NCI-H510A (cell line): Measurements from ENCODE around the gene UBASH3A.
"Not testable (repeated sequence)": the region's sequence is repeated elsewhere in the genome, so short reads cannot be mapped to it uniquely, and the experiment has no call there.

Experiments used
- DNase-seq: peaks from one replicate; lab custom pipeline; 2025; lab: John Stamatoyannopoulos, UW

The UBASH3A gene

GRCh38 chr21:42390696-42391095 lies 13.0 kb upstream of the UBASH3A start:
- DNase-seq = no peak

- DNase-seq = no peak
These were observed 12.4 kb upstream of the UBASH3A start for GRCh38 chr21:42391297-42391696.

GRCh38 chr21:42392731-42393442 lies 10.8 kb upstream of the UBASH3A start:
- no peak for DNase-seq

GRCh38 chr21:42393443-42393950 lies 10.2 kb upstream of the UBASH3A start:
- DNase-seq = no peak

- no peak for DNase-seq
These were observed 8.4 kb upstream of the UBASH3A start for GRCh38 chr21:42395302-42395701.

- no peak for DNase-seq
These were observed 7.6 kb upstream of the UBASH3A start, which contains the start of gene TMPRSS3 for GRCh38 chr21:42395905-42396651. Gene TMPRSS3, minus strand, starts transcription at chr21:42396052. Its CDS starts 635 bp downstream, at chr21:42395417.

- DNase-seq = no peak
These were observed 6.6 kb upstream of the UBASH3A start for GRCh38 chr21:42396799-42397745.

- no peak for DNase-seq
These were observed 5.8 kb upstream of the UBASH3A start for GRCh38 chr21:42397746-42398394.

GRCh38 chr21:42398436-42399028 lies 5.2 kb upstream of the UBASH3A start:
- DNase-seq = no peak

- DNase-seq = no peak
These were observed 3.2 kb upstream of the UBASH3A start for GRCh38 chr21:42400525-42400924.

- no peak for DNase-seq
These were observed 2.5 kb upstream of the UBASH3A start for GRCh38 chr21:42401154-42401553.

GRCh38 chr21:42401820-42402251 lies 1.9 kb upstream of the UBASH3A start:
- DNase-seq = no peak

GRCh38 chr21:42404539-42404938 lies 837 bp downstream of the UBASH3A start:
- DNase-seq = no peak

GRCh38 chr21:42405064-42406013 lies 1.6 kb downstream of the UBASH3A start:
- DNase-seq = no peak

GRCh38 chr21:42406201-42406621 lies 2.5 kb downstream of the UBASH3A start:
- DNase-seq = no peak

GRCh38 chr21:42406866-42407265 lies 3.2 kb downstream of the UBASH3A start:
- DNase-seq = no peak

- DNase-seq = no peak
These were observed 3.8 kb downstream of the UBASH3A start for GRCh38 chr21:42407476-42407875.

- DNase-seq = not testable (repeated sequence)
These were observed 5.0 kb downstream of the UBASH3A start for GRCh38 chr21:42408718-42409117.

- no peak for DNase-seq
These were observed 5.7 kb downstream of the UBASH3A start for GRCh38 chr21:42409366-42409765.
